Renal pelvis (tissue), 4 donors: ENCODE measurements around the gene ZNF276. TPM values are rescaled to one million over a fixed set of nuclear protein-coding genes. Genes with fewer than 3 reads are reported as not detected.
"Not testable (repeated sequence)": the region's sequence is repeated elsewhere in the genome, so short reads cannot be mapped to it uniquely, and the experiment has no call there.

Source experiments
- DNase-seq: peaks from one replicate; pipeline ENCODE4 v3.0.0-alpha.2; 2013
- polyA plus RNA-seq, 3 donors: library from polyadenylated mRNA; unstranded; fragments of 120-200 nt; gene quantifications; one replicate each; pipeline ENCODE4 v1.2.1, GENCODE V29; 2013; ENCODE audit not compliant: insufficient read length in 3 of 3

ZNF276 gene
- polyA plus RNA-seq, 3 donors = 25.4 to 38.7 (median 32.9) TPM

DNA sequence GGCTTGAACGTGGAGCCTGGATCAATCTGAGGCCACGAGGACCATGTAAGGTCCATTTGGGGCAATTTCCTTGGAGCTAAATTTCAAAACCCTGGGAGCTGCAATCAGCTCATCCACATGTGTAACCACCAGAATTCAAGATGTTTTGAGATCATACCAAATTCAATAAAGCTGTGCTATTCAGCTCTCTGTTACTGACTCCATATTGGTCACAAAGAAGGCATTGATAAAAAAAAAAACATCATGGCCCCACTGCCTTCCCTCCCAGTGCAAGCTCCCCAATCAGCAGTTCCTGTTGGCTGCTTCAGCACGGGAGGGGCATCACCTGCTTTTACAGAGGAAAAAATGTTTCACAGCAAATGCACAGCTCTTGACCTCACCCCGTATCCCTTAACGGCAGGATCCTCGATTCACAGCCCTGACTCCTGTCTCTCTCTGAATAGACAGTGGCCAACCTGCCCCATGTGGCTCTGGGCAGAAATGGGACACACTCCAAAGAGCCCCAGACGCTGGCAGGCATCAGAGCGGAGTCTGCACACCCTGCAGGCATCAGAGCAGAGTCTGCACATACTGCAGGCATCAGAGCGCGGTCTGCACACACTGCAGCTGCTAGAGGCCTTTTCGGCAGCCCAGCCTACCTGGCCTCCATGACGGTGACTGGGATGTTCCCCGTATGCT is 58.0 kb downstream of the ZNF276 start:
- DNase-seq = no peak

DNA sequence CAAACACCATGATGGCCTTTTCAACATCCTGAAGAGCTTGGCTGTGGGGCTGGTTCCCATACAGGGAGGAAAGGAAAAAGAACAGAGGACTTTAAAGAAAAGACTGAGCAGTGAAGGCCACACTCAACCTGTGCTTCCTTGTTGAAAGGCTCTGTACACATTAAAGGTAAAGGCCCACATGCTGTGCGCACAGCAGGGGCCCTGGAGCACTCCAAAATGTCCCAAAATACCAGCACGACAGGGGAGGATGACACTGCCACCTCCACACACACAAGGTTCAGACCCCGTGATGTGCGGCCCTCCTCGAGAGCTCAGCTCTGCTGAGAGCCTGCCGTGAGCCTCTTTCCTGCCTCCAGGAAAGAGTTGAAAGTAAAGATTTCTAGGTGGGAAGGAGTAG is 58.6 kb downstream of the ZNF276 start:
- no peak for DNase-seq

DNA sequence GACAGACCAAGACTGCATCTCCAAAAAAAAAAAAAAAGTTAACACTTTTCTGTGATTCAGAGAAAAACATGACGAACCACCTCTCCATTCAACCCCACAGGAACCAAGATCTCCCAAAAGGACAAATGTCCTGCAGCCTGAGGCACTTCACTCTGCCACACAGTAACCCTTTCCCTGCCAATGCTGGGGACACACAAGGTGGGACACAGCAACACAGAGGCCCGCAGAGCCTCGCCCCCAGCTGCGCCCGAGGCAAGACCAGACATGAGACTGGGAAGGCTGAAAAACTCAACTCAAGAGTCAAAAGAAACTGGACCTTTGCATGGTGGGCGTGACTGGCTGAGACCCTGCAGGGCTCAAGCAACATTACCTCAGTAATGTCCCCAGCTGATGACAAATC is 61.2 kb downstream of the ZNF276 start:
- DNase-seq = no peak

DNA sequence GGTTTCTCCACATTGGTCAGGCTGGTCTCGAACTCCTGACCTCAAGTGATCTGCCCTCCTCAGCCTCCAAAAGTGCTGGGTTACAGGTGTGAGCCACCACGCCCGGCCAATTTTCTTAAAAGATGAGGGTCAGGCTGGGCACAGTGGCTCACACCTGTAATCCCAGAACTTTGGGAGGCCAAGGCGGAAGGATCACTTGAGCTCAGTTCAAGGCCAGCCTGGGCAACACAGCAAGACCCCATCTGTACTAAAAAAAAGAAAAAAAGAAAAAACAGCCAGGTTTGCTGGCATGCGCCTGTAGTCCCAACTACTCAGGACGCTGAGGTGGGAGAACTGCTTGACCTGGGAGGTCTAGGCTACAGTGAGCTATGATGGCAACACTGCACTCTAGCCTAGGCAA is 62.6 kb downstream of the ZNF276 start:
- DNase-seq = not testable (repeated sequence)

DNA sequence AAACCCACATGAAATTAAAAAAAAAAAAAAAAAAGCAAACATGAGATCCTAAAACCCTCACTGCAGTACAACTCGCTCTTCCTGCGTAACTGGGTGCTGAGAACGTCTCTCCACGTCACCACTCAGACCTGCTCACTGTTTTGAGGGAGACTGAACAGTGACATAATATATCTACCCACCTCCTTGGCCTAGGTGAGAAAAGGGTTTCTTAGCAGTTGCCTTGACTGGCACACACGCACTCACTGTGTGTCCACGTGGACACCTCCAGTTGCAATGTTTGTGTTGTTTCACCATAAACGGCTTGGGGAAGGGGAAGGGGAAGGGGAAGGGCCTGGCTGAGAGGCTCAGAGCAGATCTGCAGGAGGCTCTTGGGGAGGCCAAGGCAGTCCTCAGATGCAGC is 63.1 kb downstream of the ZNF276 start:
- no peak for DNase-seq

DNA sequence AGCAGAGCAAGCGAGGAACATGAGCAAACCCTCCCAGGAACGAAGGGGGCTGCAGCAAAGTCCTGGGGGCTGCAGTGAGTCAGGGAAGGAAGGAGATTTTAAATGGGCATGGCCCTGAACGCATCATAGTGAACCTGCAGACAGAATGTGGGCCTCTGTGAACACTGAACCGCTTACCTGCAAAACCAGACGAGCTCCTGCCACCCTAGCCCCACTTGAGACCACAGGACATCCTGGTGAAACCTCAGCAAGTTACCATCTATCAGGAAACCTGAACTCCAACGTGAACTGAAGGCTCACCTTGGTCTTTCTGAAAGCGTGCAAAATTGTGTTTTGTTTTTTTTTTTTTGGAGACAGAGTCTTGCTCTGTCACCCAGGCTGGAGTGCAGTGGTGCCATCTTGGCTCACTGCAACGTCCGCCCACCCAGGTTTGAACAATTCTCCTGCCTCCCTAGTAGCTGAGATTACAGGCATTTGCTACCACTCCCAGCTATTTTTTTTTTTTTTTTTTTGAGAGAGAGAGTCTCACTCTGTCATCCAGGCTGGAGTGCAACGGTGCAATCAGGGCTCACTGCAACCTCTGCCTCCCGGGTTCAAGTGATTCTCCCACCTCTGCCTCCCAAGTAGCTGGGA is 64.3 kb downstream of the ZNF276 start:
- DNase-seq = no peak

DNA sequence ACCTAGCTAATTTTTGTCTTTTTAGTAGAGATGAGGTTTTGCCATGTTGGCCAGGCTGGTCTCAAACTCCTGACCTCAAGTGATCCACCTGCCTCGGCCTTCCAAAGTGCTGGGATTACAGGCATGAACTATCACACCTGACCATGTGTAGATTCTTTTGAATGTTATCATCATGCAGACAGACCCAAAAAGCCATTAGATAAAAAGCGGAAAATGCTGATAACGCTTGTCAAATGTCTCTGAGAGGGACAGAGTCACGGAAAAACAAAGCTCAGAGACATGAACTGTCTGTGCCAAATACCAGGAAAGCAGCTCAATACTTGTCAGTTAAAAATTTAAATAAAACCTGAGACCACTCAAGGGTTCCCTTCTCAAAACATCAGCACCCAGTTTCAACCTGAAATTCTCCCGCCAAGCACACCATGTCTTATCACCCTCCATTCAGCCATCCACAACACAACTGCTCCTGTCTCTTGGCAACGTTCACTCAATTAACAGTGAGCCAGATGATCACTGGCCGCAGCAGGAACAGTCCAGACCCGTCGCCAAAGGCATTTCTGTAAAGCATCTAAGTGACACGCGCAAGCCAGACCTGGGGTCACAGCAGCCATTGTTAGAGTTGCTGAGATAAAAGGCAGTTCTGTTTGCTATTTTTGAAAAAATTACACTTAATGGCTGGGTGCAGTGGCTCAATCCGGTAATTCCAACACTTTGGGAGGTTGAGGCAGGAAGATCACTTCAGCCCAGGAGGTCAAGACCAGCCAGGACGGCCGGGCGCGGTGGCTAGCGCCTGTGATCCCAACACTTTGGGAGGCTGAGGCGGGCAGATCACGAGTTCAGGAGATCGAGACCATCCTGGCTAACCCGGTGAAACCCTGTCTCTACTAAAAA is 65.4 kb downstream of the ZNF276 start:
- DNase-seq = no peak

DNA sequence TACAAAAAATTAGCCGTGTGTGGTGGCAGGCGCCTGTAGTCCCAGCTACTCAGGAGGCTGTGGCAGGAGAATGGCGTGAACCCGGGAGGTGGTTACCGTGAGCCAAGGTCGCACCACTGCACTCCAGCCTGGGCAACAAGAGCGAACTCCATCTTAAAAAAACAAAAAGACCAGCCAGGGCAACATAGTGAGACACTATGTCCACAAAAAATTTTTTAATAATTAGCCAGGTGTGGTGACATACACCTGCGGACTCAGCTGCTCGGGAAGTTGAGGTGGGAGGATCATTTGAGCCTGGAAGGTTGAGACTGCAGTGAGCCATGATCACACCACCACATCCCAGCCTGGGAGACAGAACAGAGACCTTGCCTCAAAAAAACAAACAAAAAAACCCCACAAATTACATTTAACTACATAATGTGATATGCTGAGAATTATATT is 66.0 kb downstream of the ZNF276 start:
- no peak for DNase-seq

Other genes with a start within 250 kb of the ZNF276 start
- gene ANKRD11, start 231.0 kb upstream of the ZNF276 start, polyA plus RNA-seq = 100 to 1,000 TPM in 2 of 3 donors, 10 to 100 TPM in 1; 98.8 to 129 (median 113) TPM
- gene SPG7, start 213.1 kb upstream of the ZNF276 start, polyA plus RNA-seq = 100 to 1,000 TPM in 2 of 3 donors, 10 to 100 TPM in 1; 90.6 to 139 (median 130) TPM
- gene RPL13, start 160.9 kb upstream of the ZNF276 start, polyA plus RNA-seq = 1,000 to 10,000 TPM; 2,112 to 2,734 (median 2,679) TPM
- gene CPNE7, start 145.8 kb upstream of the ZNF276 start, polyA plus RNA-seq = 1 to 10 TPM; 4.2 to 8.7 (median 5.6) TPM
- 10 to 100 TPM; 31.6 to 76.5 (median 60.1) TPM for gene DPEP1, start 107.9 kb upstream of the ZNF276 start, polyA plus RNA-seq
- 10 to 100 TPM; 82.8 to 96.3 (median 91.1) TPM for gene CHMP1A, start 63.8 kb upstream of the ZNF276 start, polyA plus RNA-seq
- 10 to 100 TPM; 16.5 to 18.3 (median 17.3) TPM for gene SPATA33, start 63.7 kb upstream of the ZNF276 start, polyA plus RNA-seq
- gene CDK10, start 34.8 kb upstream of the ZNF276 start, polyA plus RNA-seq = 100 to 1,000 TPM; 115 to 150 (median 147) TPM
- gene SPATA2L, start 19.8 kb upstream of the ZNF276 start, polyA plus RNA-seq = 1 to 10 TPM; 7.5 to 9.0 (median 9.0) TPM
- gene VPS9D1, start 639 bp upstream of the ZNF276 start, polyA plus RNA-seq = 10 to 100 TPM; 12.8 to 16.8 (median 14.7) TPM
- 10 to 100 TPM; 27.3 to 46.2 (median 38.7) TPM for gene FANCA, start 95.1 kb downstream of the ZNF276 start, polyA plus RNA-seq
- gene SPIRE2, start 106.9 kb downstream of the ZNF276 start, polyA plus RNA-seq = 10 to 100 TPM; 10.8 to 18.1 (median 17.5) TPM
- 100 to 1,000 TPM; 138 to 168 (median 157) TPM for gene TCF25, start 152.1 kb downstream of the ZNF276 start, polyA plus RNA-seq
- gene MC1R, start 197.3 kb downstream of the ZNF276 start, polyA plus RNA-seq = 1 to 10 TPM; 3.1 to 6.4 (median 5.3) TPM
- gene TUBB3, start 201.8 kb downstream of the ZNF276 start, polyA plus RNA-seq = 10 to 100 TPM in 2 of 3 donors, 1 to 10 TPM in 1; 8.0 to 16.8 (median 13.9) TPM
- gene DEF8, start 227.2 kb downstream of the ZNF276 start, polyA plus RNA-seq = 10 to 100 TPM; 41.9 to 52.0 (median 47.1) TPM